HG02623 (cell line): ENCODE data around the gene LMAN1L.

ENCODE experiments used
- ATAC-seq: cut with Tn5 transposase; IDR thresholded peaks from one replicate; pipeline ENCODE4 v1.9.1; 2021; ENCODE audit warnings: moderate library complexity; ENCODE audit not compliant: unreplicated experiment

The LMAN1L gene

DNA sequence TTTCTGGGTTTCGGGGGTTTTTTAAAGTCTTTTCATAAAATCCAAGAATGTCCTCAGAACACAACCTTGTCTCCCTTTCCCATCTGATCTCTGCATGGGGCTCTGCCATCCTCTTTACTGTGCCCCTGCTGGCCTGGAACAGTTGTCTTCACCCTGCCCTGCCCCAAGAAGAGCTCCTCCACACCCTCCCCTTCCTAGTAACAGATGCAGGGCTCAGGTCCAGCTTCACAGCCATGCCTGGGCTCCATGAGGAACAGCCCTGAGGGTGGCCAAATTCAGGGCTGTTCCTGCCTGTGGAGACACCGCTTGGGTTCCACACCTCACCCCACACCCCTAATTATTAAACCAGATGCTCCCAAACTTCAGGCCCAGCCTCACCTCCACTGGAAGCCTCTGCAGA, 43.2 kb downstream of the LMAN1L start:
- ATAC-seq, result no peak

DNA sequence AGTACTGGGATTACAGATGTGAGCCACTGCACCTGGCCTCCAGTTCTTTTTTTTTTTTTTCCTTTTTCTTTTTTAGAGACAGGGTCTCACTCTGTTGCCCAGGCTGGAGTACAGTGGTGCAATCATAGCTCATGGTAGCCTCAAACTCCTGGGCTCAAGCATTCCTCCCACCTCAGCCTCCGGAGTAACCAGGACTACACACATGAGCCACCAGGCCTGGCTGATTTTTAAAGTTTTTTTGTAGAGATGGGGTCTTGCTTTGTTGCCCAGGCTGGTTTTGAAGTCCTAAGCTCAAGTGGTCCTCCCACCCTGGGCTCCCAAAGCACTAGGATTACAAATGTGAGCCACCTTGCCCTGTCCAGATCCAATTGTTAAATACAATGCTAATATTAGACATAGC, 43.9 kb downstream of the LMAN1L start:
- no peak for ATAC-seq

DNA sequence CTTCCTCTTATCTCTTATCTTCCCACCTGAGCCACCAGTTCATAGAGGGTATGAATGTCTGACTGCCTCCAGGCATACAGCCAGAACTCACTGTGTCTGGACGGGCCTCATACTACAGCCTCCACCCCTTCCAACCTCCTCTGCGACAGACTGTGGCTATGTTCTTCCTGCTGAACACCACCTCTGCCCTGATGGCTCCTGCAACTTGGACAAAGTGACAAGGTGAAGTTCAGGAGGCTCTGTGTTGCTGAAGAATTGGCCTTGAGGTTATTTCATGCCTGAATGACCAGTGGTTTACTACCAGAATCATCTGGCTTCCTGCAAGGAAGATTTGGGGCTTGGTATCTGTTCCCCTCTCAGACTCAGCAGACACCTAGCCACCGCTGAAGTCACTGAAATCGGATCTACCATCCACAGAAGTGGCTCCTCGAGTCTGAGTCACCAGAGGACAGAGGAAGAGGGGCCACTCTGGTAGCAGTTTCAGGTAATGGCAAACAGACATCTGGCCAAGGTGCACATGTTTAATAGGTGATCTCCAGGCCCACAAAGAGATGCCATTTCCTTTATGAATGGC, 44.5 kb downstream of the LMAN1L start:
- ATAC-seq, result no peak

DNA sequence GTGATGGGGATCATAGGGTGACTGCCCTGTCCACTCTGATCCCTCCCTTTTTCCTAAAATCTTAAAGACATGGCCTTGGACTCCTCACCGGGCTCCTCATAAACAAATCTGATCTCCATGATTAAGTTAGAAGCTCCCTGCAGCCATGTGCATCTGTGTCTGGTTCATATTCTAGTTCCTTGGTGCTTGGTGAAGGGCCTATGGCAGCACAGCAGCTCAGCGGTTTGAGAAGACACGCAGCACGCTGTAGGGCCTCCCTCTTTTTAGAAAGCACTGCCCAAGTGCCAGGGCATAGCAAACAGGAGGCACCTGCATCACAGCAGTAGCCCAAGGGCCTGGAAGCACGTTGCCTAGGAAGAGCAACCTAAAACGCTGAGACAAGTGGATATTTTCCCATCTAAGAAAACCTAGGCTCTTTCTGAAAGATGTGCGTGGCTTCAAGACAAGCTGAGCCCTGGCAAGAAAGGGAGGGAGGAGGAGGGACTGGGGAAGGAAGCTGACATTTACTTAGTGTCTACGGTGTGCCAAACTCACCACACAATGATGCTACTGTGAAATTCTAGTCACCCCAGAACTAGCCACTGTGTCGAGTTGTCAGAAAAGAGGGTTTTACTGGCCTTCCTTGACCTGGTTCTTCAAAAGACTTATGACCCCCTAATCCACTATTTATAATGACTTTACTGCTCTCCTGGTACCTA, 45.2 kb downstream of the LMAN1L start:
- ATAC-seq, result no peak

DNA sequence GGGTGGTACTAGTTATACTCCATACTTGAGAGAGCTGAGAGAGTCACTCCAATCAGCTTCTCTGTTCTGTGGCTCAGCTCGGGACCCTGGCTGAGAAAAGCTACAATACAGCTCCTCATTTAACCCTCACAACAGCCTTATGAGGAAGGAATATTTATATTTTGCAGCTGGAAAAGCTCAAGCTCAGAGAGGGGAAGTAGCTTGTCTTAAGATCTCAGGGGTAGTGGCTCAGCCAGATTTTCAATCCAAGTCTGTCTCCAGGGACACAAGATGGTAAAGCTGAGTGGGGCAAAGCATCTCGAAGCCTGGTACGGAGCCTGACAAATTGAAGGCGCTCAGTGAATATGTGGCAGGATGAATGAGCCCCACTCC, 45.7 kb downstream of the LMAN1L start:
- ATAC-seq, result no peak

DNA sequence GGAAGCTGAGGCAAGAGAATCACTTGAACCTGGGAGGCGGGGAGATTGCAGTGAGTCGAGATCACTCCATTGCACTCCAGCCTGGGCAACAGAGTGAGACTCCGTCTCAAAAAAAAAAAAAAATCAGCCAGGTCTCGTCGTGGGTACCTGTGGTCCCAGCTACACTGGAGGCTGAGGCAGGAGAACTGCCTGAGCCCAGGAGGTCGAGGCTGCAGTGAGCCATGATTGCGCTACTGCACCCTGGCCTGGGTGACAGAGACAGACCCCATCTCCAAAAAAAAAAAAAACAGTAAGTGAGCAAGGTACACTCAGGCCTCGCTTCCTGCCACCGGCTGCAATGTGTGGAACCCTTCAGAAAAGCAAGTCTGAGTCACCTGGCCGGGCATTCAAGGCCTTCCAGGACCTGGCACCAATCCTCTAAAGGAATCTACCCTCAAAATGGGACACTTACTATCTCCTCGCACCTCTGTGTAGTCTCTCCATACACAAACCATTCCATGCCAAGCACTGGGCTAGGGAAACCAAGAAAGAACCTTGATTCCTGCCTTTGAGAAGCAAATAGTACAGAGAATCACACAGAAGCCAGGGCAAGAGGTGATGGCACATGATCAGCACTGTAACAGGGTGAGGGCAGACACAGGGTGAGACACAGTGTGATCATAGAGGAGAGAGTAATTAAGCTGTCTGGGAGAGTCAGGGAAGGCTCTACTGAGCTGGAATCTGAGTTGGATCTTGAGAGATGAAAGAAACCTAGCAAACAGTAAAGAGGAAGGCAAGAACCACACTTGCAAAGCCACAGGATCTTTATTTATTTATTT, 50.8 kb downstream of the LMAN1L start:
- ATAC-seq, result no peak

DNA sequence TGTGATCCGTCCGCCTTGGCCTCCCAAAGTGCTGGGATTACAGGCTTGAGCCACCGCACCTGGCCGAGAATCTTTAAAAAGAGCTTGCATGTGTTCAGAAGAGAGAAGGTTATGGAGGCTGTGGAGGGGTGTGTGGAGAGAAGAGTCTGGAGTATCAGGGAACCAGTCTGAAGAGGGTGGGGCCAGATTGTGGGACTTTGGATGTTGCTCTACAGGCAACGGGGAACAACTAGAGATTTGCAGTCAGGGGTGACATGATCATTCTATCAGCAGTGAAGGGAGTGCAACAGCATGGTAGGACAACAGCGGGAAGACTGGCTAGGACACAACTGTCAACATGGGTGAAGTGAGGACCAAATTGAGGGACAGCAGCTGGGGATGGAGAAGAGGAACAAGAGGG, 51.7 kb downstream of the LMAN1L start:
- no peak for ATAC-seq

DNA sequence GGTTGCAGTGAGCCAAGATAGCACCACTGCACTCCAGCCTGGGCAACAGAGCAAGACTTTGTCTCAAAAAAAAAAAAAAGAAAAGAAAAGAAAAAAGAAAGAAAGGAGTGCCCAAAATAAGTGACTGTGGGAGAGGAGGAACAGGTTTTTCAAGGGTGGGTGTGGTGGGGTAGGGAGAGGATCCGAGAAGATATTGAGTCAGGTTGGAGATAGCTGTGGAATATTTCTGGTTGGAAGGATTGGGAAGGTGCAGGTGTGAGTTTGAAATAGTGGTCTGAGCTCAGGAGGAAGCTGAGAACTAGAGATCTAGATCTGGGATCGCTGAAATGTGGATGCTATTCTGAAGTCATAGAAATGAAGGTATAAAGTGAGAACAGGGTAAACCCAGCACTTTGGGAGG, 52.7 kb downstream of the LMAN1L start:
- ATAC-seq, result no peak

DNA sequence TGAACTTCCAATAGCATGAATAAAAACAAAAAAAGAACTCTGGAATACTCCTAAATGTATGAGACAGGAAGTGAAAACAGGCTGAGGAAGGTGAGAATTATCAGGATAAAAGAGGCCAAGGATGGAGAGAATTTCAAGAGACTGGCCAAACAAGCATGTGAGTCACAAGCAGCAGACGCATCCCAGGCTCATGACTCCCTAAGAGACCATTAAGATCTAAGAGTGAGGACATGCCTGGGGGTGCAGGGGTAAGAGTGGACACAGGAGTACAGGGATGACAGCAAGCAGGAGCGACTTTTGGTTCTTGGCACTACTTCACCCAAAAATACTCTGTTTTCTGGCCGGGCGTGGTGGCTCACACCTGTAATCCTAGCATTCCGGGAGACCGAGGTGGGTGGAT, 53.5 kb downstream of the LMAN1L start:
- no peak for ATAC-seq

DNA sequence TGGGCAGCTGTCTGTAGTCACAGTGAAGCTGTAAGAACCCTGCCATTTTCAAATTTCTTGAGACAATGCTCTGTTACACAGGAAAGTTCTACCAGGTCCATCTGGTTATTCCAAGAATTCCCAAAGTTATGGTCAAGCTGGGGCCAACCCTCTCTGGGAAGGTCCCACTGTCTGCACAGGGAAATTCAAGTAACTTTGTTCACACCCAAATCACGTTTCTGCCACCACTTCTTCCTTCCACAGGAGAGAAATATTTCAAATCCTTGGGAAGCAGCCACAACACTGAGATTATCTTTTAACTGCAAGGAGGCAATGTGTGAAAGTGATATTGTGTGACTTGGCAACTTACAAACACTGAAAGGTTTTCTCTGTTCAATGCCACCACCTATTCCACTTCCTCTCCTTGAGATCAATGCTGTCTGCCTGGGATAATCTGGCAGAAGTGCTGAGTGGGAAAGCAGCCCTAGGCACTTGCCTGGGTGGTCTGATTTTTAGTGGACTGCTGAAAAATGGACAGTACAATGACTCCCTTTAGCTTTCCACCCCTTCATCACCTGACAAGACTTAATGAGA, 54.9 kb downstream of the LMAN1L start:
- no peak for ATAC-seq

DNA sequence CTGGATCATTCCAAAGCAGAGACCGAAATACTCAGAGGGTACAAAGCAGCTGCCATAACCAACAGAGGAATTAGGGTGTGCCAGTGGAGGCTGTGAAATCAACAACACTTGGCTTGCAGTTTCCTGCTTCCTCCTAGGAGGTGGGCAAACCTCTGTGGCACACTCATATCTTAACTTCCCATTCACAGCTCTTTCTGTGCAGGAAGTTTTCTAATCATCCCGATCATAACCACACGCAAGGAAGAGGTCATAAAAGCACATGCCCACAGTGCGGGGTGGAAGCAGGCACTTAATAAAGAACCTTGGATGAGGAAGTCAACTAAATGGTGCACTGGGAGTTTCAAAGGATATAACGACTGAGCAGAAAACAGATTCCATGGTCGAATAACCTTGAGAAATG, 55.4 kb downstream of the LMAN1L start:
- ATAC-seq, result no peak

DNA sequence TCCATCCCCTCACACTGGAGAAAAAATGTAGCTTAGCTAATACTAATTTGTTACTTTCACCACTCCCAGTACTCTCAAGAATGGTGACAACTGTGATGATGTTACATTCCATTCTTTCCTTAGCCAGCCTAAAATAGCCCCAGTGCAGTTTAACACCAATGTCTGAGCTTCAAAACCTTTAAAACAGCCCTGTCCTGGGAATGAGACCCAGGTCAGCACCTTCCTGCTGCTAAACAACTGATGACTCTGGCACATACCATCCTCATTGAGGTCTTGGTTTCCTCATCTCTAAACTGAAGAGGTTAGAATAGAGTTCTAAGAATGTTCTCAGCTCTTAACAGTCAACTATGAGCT, 56.7 kb downstream of the LMAN1L start:
- ATAC-seq, result no peak

DNA sequence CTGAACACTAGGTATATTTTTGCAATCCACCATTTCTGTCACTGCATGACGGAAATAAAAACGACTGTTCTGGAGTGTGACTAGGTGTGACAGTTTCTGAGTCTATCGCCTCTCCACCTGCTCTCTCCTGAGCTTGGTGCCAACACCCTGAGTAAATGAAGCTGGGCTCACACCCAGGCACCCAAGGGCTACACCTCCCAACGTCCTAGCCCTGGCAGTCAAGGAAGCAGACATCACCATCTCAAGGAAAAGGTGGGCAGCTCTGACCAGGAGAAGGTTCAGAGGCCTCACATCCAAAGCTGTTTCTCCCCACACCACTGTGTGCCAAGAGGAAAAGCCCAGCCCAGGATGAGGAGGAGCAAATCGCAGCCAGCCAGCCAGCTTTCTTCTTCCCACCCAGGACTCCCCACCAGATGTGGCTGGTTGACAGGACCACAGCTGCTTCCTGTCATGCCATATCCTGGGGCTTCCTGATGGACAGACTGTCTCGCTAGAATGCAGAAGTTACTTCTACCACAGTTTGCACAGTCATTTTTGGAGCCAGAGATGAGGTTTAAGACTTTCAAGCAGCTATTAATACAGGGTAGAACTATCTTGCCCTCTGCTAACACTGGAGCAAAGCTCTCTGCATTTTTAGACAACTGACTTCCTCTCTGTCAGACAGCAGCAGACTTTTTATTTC, 57.2 kb downstream of the LMAN1L start:
- no peak for ATAC-seq

DNA sequence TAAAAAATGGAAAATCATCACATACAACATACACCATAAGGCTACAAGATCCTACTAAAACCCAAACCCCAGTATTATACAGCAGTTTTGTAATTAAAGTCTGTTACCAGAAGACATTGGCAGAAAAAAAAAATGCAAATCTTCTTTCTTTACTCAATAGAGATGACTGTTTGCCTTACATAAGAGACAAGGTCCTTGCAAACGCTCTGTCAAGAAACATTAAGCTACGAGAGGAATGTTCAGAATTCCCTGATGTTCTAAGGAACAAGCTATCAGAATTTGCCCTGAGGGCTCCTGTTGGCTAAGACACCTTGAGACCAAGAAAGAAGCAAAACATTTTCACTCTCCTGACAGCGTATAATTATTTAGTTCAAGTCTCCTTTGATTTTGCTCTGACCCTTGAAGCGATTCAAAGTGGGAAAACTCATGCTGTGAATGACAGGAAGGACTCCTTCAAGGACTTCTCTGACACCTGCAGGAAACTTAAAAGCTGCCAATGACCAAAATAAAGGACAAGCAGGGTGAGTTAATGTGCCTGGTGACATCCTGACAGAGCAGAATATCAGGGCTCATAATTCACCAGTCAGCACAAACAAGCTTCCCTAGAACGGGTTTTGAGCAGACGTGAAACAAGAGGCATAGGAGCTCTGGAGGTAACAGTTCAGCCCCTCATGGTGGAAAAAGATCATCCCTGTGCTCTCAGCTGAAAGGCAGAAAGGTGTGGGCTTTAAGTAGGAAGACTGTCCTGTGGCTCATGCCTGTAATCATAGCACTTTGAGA, 58.0 kb downstream of the LMAN1L start:
- no peak for ATAC-seq

DNA sequence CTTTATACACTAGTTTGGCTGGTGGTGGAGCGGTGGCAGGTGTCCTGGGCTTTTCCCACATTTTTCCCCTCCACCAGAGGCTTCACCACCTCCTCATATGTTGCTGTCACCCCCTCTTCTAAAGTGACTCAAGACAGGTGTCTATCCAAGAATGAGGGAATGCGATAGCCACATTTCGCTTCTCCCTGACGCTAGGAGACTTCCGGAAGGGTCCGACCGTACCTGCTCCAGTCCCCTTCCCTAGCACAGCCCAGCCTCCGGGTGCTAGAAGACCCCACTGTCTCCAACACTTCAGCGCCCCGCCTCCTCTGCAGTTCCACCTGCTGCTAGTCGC, 60.0 kb downstream of the LMAN1L start:
- no peak for ATAC-seq

DNA sequence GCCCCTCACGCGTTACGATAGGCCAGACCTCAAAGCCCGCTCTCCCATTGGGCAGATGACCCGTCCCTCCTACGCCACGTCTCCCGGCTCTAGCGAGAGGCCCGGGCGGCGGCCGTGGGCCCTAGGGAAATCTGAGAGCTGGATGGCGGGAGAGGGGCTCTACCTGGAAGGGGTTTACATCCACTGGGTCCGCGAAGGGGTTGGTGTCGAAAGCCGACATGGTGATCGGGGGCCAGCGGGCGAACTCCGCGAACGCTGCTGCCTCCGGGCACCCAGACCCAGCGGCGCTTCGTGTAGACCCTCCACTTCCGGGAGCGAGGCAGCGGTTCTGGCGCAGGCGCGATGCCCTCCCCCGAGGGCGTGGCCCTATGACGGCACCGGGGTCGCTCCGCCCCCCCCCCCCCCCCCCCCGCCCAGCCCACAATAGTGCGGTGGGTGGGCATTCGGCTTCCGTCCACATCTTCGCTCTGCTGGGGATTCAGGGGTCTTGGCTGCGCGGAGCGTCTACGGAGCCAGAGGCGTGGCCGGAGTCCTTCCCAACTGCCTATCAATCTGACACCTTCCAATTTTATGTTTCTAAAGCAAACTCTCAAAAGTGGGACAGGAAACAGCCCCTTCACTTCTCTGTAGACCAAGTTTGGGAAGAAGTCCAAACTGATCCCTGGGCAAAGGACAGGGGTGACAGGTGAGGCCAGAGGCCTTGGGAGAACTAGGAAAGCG, 60.6 kb downstream of the LMAN1L start, which contains the start of gene SCAMP2:
Gene SCAMP2 (minus strand): TSS at position 330 of the 720 bp plus-strand sequence. CDS start 110 bp downstream, at position 220.
- ATAC-seq, result peak; percentile 80

DNA sequence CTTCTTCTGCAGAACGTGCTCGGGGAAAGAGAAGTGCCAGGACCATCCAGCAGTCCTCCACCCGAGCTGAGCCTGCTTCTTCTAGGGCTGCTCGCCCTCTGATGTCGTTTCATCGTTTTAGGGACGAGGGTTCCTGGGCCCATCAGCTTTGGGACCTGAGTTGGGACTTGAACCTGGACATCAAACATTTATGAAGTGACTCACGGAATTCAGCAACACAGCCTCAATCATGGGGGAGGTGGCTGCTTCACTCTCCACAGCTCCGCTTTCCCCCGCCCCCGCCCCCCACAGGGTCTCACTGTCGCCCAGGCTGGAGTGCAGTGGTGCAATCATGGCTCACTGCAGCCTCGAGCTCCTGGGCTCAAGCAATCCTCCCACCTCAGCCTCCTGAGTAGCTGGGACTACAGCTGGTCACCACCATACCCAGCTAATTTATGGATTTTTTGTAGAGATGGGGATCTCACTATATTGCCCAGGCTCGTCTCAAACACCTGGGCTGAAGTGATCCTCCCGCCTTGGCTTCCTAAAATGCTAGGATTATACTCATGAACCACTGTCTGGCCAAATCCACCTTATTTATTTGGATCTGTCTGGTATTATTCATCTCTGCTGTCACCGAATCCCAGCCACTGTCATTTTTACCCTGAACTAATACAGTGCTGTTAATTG, 61.3 kb downstream of the LMAN1L start:
- ATAC-seq, result no peak
